RWPE1 (cell line): ENCODE results near the gene SCN10A.

ENCODE experiments used
- CTCF ChIA-PET: fragments of 350-600 bp; sonication (Branson Sonifier 250); formaldehyde crosslinking; extraction: SDS; loops from one replicate; lab custom pipeline; 2021; lab: Yijun Ruan, JAX
- POLR2A ChIA-PET: fragments of 400-600 bp; formaldehyde crosslinking; extraction: SDS; loops from one replicate; lab custom pipeline; 2020; ENCODE audit warnings: antibody characterized with exemption; ENCODE audit not compliant: low non-redundant PET; lab: Yijun Ruan, JAX
- DNase-seq: peaks from one replicate; pipeline ENCODE4 v3.0.0; 2012; ENCODE audit warnings: low spot score
- H3K27ac ChIP-seq: fragments of 450-650 bp; 2 replicates; pipeline ENCODE4 v1.5.1; 2017
- CTCF ChIP-seq: fragments of 450-650 bp; conservative IDR thresholded peaks from 2 replicates; pipeline ENCODE4 v1.5.1; 2017; ENCODE audit warnings: low read depth, mild to moderate bottlenecking

The SCN10A gene

DNA sequence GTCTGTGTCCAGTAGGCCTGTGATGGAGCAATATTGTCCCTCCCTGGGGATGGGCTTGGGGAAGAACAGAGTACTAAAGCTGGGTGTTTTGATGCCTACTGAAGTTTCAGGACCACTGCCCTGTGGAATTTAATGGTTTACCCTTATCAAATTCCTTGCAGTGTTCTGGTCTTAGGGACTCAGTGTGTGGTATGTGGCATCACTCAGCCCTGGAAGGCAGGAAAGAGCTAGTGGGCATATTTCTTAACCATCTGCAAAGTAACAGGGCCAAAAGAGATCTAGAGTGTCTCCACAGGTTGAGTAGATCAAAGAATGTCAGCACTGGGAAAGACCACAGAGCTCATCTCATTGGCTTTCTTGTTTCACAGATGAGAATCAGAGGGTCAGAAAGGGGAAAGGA is 11.8 kb upstream of the SCN10A start:
- TF ChIP-seq CTCF, result no peak
- ChIA-PET POLR2A (no interaction called here), CTCF (interaction anchor here (1.2 kb wide), 1 partner anchor 172 kb away, joined by 3 read pairs; no protein-coding TSS in a partner anchor)
- no peak overlapping the region for H3K27ac ChIP-seq
- no peak for DNase-seq

DNA sequence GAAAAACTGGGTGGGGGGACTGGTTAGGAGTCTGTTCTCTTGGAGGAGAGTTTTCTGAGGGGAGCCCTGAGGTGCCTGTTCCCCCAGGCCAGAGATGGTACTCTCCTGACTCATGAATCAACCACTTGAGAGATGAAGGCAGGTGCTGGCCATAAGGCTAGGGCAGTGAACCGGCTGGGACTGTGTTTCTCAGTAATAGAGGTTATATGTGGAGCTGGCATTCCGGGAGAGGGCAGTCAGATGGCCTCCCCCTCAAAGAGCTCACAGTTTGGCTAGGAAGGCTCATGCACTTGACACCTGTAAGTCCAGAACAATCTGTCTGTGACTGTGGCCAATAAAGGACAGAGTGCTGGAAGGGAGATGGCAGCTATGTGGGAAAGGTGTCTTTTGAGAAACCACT is 10.0 kb upstream of the SCN10A start:
- no peak for DNase-seq
- ChIA-PET POLR2A (no interaction called here), CTCF (no interaction called here)
- no peak overlapping the region for H3K27ac ChIP-seq
- TF ChIP-seq CTCF, result no peak

GRCh38 chr3:38824349-38824748 is 8.3 kb upstream of the SCN10A start:
- CTCF ChIA-PET, result no interaction called here
- DNase-seq, result no peak
- no peak overlapping the region for H3K27ac ChIP-seq
- no peak for TF ChIP-seq CTCF
- POLR2A ChIA-PET, result no interaction called here

DNA sequence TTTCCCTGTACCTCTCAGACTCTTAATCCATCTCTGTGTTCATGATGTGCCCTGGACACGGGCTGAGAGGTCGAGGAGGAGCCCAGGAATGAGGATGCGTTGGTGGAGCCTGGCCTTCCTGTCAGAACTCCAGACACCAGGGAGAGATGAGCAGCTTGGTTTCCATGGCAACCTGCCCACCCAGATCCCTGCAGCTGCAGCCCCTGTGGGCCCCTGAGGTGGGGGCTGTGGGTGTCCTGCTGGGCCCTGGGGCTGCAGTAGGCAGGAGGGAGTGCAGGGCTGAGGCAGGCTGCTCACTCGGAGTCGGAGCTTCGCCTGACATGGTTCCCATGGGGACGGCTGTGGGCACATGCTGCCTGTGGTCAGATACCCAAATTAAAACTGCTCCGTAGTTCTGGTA is 7.7 kb upstream of the SCN10A start:
- CTCF ChIA-PET, result interaction anchor here (0.6 kb wide), 1 partner anchor 27 kb away, joined by 3 read pairs; no protein-coding TSS in a partner anchor
- no peak for TF ChIP-seq CTCF
- POLR2A ChIA-PET, result no interaction called here

GRCh38 chr3:38823186-38823585 is 7.2 kb upstream of the SCN10A start:
- ChIA-PET CTCF (interaction anchor here (0.6 kb wide), 1 partner anchor 26 kb away, joined by 3 read pairs; no protein-coding TSS in a partner anchor), POLR2A (no interaction called here)
- H3K27ac ChIP-seq, result no peak overlapping the region
- TF ChIP-seq CTCF, result no peak
- no peak for DNase-seq

More for the DNA sequence above, 7.7 kb upstream of the SCN10A start:
- no peak for DNase-seq
- no peak overlapping the region for H3K27ac ChIP-seq

- H3K27ac ChIP-seq, result no peak overlapping the region
- DNase-seq, result no peak
- POLR2A ChIA-PET, result no interaction called here
- no peak for TF ChIP-seq CTCF
- CTCF ChIA-PET, result no interaction called here
Measured at GRCh38 chr3:38811822-38812221, 4.2 kb downstream of the SCN10A start.
